ENCODE results near the gene KIF13A.

Gene KIF13A

DNA sequence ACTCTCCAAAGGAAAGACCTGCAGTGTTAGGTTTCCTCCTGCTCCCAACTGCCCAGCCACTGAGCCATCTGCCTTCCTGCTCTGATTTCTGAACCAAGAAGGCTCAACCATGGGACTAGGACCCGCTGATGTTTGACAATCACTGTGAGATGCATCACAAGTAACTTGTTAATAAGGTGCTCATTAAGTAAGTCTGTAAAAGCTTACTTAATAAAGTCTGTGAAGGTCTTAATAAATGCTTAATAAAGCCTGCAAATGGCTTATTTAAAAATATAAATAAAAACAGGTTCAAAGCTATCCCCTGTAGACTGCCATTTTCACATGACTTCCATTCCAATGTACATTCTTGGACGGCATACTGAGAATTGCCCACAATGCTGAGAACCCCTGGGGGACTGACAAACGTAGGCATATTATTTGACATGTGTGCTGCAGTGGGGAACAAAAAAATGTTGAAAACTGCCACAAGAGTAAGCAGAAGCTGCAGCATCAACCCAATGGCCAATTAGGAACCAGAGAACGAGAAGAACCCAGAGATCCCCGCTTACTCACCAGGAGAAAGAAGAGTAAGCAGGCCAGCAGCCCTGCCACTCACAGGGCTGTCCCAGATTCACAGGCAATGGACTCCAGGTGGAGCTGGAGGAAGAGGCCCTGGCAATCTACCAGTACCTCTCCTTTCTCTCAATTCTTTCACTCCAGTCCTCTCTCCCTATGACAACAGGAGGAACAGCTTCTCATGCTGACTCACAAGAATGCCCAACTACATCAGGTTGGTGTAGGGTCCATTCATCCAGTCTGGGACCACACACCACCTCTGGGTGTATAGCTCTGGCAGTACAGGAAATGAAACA lies 19.5 kb downstream of the KIF13A start:
- FAIRE-seq (no peak), DNase-seq (ENCODE audit: insufficient read length, low spot score) (no peak)
- TF ChIP-seq, protein P1, sequence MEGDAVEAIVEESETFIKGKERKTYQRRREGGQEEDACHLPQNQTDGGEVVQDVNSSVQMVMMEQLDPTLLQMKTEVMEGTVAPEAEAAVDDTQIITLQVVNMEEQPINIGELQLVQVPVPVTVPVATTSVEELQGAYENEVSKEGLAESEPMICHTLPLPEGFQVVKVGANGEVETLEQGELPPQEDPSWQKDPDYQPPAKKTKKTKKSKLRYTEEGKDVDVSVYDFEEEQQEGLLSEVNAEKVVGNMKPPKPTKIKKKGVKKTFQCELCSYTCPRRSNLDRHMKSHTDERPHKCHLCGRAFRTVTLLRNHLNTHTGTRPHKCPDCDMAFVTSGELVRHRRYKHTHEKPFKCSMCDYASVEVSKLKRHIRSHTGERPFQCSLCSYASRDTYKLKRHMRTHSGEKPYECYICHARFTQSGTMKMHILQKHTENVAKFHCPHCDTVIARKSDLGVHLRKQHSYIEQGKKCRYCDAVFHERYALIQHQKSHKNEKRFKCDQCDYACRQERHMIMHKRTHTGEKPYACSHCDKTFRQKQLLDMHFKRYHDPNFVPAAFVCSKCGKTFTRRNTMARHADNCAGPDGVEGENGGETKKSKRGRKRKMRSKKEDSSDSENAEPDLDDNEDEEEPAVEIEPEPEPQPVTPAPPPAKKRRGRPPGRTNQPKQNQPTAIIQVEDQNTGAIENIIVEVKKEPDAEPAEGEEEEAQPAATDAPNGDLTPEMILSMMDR (IDR thresholded peaks at IDR 0.05; ENCODE audit: insufficient read depth, missing control alignments): no peak

DNA sequence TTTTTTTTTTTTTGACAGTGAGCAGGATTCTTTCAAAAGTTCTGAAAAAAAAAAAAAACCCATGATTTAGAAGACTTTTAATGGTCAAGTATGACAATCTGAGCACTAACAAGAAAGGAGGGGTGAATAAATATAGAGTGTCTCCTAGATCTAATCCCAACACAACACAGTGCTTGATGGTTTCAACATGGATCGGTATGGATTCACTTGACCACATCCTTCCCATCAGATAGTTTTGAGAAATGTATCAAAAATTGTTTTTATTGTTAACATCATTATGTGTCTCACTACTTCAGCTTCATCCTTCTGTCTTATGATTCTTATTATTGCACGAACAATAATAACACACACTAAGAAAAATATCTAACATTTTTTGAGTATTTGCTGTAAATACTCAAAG lies 21.0 kb downstream of the KIF13A start:
- DNase-seq (ENCODE audit: insufficient read length, low spot score): no peak
- TF ChIP-seq, protein P1 (IDR thresholded peaks at IDR 0.05; ENCODE audit: insufficient read depth, missing control alignments): no peak
- FAIRE-seq: no peak

DNA sequence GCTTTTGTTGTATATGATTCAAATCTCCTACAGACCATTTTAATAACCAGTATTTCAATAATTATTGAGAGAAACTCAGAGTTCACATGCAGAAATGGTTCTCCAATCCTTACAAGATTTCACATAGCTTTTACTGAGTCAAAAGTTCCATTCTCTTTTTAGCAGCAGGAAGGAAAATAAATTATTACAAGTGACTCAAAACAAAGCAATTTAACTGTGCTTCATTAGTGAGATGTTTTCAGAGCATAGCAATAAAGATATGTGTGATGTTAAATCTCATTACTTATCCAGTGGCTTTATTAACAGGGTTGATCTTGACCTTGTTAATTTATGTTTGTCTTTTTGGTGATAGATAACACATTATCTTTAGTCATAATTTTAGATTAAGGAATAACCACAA lies 22.0 kb downstream of the KIF13A start:
- DNase-seq (ENCODE audit: insufficient read length, low spot score): no peak
- TF ChIP-seq, protein P1 (IDR thresholded peaks at IDR 0.05; ENCODE audit: insufficient read depth, missing control alignments): no peak

DNA sequence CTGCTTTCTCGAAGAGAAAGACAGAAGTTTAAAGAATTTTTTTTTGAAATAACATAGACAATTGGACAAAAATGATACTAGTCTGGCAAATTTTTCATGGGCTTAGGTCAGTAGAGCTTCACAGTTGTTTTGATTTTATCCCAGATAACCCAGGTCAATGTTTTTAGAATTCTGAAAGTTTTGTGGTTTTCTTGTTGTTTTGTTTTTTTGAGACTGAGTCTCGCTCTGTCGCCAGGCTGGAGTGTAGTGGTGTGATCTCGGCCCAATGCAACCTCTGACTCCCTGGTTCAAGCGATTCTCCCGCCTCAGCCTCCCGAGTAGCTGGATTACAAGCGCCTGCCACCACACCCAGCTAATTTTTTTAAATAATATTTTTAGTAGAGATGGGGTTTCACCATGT lies 22.8 kb downstream of the KIF13A start:
- FAIRE-seq (no peak), DNase-seq (ENCODE audit: insufficient read length, low spot score) (no peak)
- TF ChIP-seq, protein P1 (IDR thresholded peaks at IDR 0.05; ENCODE audit: insufficient read depth, missing control alignments): no peak

More for the DNA sequence above, 22.0 kb downstream of the KIF13A start:
- FAIRE-seq: no peak

DNA sequence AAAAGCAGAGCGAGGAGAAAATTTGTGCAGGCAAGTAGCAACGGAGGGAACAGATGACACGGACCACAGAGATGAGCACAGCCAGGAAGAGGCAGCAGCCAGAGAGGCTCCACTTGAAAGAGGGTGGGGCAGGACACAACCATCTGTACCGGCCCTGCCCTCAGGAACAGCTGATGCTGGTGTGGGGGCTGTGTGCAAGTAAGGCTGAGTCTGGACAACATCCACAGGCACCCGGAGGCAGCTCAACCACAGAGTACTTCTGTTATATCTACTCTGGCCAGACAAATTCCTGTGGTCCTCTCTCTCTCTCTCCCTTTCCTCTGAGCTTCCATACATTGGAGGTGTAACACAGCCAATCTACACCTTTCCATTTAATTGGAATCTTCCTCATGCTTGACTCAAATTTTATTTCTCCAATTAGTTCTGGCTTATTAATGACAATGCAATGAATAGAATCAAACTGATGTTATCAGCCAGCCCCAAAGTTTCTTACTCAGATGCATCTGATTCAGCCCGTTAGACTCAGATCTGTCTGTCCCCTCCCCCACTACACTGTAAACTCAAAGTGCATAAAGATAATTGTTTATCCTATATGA lies 24.9 kb downstream of the KIF13A start:
- TF ChIP-seq, protein P1 (IDR thresholded peaks at IDR 0.05; ENCODE audit: insufficient read depth, missing control alignments): no peak
- DNase-seq (ENCODE audit: insufficient read length, low spot score) (no peak), FAIRE-seq (no peak)

DNA sequence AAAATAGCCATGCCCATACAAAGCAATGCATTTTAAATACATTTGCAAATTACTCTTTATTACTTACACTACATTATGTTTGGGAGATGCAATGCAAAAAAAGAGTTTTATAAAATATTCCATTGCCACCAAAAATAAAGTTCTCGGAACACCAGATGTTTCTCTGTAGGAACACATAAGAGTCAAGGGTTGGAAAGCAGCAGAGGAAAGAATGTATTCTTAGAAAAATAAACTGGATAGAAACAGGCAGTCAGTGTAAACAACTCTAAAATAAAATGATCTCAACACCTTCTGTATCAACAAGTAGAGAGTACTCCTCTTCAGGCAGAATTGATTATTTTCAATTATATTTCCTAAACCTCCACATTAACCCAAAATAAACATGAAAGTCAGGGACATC lies 28.1 kb downstream of the KIF13A start:
- DNase-seq (ENCODE audit: insufficient read length, low spot score): no peak
- TF ChIP-seq, protein P1 (IDR thresholded peaks at IDR 0.05; ENCODE audit: insufficient read depth, missing control alignments): no peak
- FAIRE-seq: no peak

Data from D721Med (cell line).